ENCODE results near the gene HSPA8. TPM values are rescaled to one million over a fixed set of nuclear protein-coding genes. Genes with fewer than 3 reads are reported as not detected.

The HSPA8 gene
- total RNA-seq, 1 donor = 2,226 TPM

GRCh38 chr11:123055191-123055901 is 6.6 kb downstream of the HSPA8 start:
- H2AFZ ChIP-seq (ENCODE audit: low read length) = no peak overlapping the region
- H3K4me3 ChIP-seq (ENCODE audit: insufficient read depth, low read length) = no peak overlapping the region
- TF ChIP-seq, protein P1, sequence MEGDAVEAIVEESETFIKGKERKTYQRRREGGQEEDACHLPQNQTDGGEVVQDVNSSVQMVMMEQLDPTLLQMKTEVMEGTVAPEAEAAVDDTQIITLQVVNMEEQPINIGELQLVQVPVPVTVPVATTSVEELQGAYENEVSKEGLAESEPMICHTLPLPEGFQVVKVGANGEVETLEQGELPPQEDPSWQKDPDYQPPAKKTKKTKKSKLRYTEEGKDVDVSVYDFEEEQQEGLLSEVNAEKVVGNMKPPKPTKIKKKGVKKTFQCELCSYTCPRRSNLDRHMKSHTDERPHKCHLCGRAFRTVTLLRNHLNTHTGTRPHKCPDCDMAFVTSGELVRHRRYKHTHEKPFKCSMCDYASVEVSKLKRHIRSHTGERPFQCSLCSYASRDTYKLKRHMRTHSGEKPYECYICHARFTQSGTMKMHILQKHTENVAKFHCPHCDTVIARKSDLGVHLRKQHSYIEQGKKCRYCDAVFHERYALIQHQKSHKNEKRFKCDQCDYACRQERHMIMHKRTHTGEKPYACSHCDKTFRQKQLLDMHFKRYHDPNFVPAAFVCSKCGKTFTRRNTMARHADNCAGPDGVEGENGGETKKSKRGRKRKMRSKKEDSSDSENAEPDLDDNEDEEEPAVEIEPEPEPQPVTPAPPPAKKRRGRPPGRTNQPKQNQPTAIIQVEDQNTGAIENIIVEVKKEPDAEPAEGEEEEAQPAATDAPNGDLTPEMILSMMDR (IDR thresholded peaks at IDR 0.05; ENCODE audit: extremely low read depth, low read depth, low read length) = no peak
- peaks cover 54% of the 10 kb centered on the region for H3K36me3 ChIP-seq (ENCODE audit: insufficient read depth, low read length)
- H3K79me2 ChIP-seq (ENCODE audit: insufficient read depth, low read length) = peaks cover 27% of the 10 kb centered on the region
- peaks cover 28% of the 10 kb centered on the region for H3K4me1 ChIP-seq (ENCODE audit: insufficient read depth, low read length)
- no peaks in the 10 kb centered on the region for H3K27me3 ChIP-seq (ENCODE audit: insufficient read depth, low read length)
- no peaks in the 10 kb centered on the region for H3K9me3 ChIP-seq (ENCODE audit: low read depth, low read length)
- no peak overlapping the region for H3K4me2 ChIP-seq (ENCODE audit: insufficient read depth, low read length)
- DNase-seq (ENCODE audit: insufficient read length, low spot score, missing footprints) = no peak
- peaks cover 57% of the 10 kb centered on the region for H4K20me1 ChIP-seq (ENCODE audit: insufficient read depth, low read length)
- H3K27ac ChIP-seq (ENCODE audit: low read depth, low read length) = no peak overlapping the region

- H3K9me3 ChIP-seq (ENCODE audit: low read depth, low read length) = no peaks in the 10 kb centered on the region
- H2AFZ ChIP-seq (ENCODE audit: low read length) = no peak overlapping the region
- H3K4me2 ChIP-seq (ENCODE audit: insufficient read depth, low read length) = no peak overlapping the region
- no peak overlapping the region for H3K4me3 ChIP-seq (ENCODE audit: insufficient read depth, low read length)
- peaks cover 18% of the 10 kb centered on the region for H3K79me2 ChIP-seq (ENCODE audit: insufficient read depth, low read length)
- peak; percentile 86 for DNase-seq (ENCODE audit: insufficient read length, low spot score, missing footprints)
- H3K27ac ChIP-seq (ENCODE audit: low read depth, low read length) = no peak overlapping the region
- peaks cover 20% of the 10 kb centered on the region for H3K4me1 ChIP-seq (ENCODE audit: insufficient read depth, low read length)
- peaks cover 49% of the 10 kb centered on the region for H4K20me1 ChIP-seq (ENCODE audit: insufficient read depth, low read length)
- H3K36me3 ChIP-seq (ENCODE audit: insufficient read depth, low read length) = peaks cover 46% of the 10 kb centered on the region
- TF ChIP-seq, protein P1 (IDR thresholded peaks at IDR 0.05; ENCODE audit: extremely low read depth, low read depth, low read length) = peak; percentile 68
- H3K27me3 ChIP-seq (ENCODE audit: insufficient read depth, low read length) = no peaks in the 10 kb centered on the region
These were observed 7.5 kb downstream of the HSPA8 start for GRCh38 chr11:123054301-123055065.

DNA sequence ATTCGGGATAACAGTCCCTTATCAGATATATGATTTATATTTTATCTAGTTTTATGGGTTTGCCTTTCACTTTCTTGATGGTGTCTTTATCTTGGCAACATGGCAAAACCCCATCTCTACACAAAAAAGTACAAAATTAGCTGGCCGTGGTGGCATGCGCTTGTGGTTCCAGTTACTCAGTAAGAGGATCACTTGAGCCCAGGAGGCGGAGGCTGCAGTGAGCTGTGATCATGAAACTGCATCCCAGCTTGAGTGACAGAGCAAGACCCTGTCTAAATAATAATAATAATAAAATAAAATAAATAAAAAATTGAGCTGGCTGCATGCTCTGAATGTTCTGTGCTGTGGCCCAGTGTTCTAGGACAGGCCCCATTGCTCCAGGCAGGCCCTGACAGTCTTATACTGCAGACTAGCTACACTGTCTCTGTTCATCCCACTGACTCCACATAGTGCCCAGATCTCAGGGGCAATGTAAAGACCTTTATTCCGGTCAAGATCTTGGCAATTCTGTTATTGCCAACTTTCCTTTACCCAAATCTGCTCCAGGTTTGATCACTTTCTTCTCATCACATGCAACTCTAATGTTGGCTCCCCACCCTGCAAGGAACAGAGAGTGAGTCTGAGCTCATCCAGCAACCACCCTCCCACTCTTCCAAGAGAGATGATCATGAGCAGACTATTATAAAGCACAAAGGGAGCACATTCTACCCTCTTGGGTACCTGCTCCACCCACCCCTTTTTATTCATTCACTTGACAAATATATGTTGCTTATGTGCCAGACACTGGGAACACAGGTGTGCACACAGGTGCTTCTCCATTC is 8.8 kb downstream of the HSPA8 start:
- Histone ChIP-seq H3K9me3 (ENCODE audit: low read depth, low read length) (no peaks in the 10 kb centered on the region), H3K27ac (ENCODE audit: low read depth, low read length) (no peak overlapping the region), H4K20me1 (ENCODE audit: insufficient read depth, low read length) (peaks cover 35% of the 10 kb centered on the region), H3K4me2 (ENCODE audit: insufficient read depth, low read length) (no peak overlapping the region), H3K4me3 (ENCODE audit: insufficient read depth, low read length) (no peak overlapping the region), H3K27me3 (ENCODE audit: insufficient read depth, low read length) (no peaks in the 10 kb centered on the region), H3K79me2 (ENCODE audit: insufficient read depth, low read length) (peaks cover 5% of the 10 kb centered on the region), H2AFZ (ENCODE audit: low read length) (no peak overlapping the region), H3K4me1 (ENCODE audit: insufficient read depth, low read length) (peaks cover 6% of the 10 kb centered on the region), H3K36me3 (ENCODE audit: insufficient read depth, low read length) (peaks cover 32% of the 10 kb centered on the region)
- no peak for DNase-seq (ENCODE audit: insufficient read length, low spot score, missing footprints)
- TF ChIP-seq, protein P1 (IDR thresholded peaks at IDR 0.05; ENCODE audit: extremely low read depth, low read depth, low read length) = no peak
